ENCODE measurements around the gene BABAM1.

- no peak for TF ChIP-seq POLR2A (IDR thresholded peaks at IDR 0.05)
- no peak for TF ChIP-seq CTCF (IDR thresholded peaks at IDR 0.05)
- no peak for TF ChIP-seq EP300 (IDR thresholded peaks at IDR 0.05)
Measured at GRCh38 chr19:17240826-17241399, 26.3 kb upstream of the BABAM1 start.
